Right atrium auricular region (tissue), 2 donors: ENCODE data around the gene HOXD9. TPM values are rescaled to one million over a fixed set of nuclear protein-coding genes. Genes with fewer than 3 reads are reported as not detected.

Experiments
- DNase-seq: peaks from one replicate; pipeline ENCODE4 v3.0.0-alpha.2; 2019; ENCODE audit warnings: low spot score
- H3K27ac ChIP-seq, 2 donors: fragments of 200-600 bp; sonication (generic); 1 replicate in 1 of 2; 2 replicates in 1 of 2; pipeline ENCODE4 v1.5.1; 2016 to 2019
- H3K27me3 ChIP-seq, 2 donors: fragments of 200-600 bp; sonication (generic); one replicate each; pipeline versions ENCODE4 v1.5.1 to v1.6.0; 2017 to 2019
- H3K36me3 ChIP-seq: fragments of 200-600 bp; sonication (generic); one replicate; pipeline ENCODE4 v1.5.1; 2016
- H3K4me1 ChIP-seq, 2 donors: fragments of 200-600 bp; sonication (generic); one replicate each; pipeline versions ENCODE4 v1.5.1 to v1.6.0; 2017 to 2019
- H3K4me3 ChIP-seq, 2 donors: fragments of 200-600 bp; sonication (generic); 1 replicate in 1 of 2; 2 replicates in 1 of 2; pipeline ENCODE4 v1.5.1; 2017 to 2019; ENCODE audit warnings: mild to moderate bottlenecking in 1 of 2, moderate library complexity in 1 of 2
- H3K9me3 ChIP-seq, 2 donors: fragments of 200-600 bp; sonication (generic); one replicate each; pipeline ENCODE4 v1.5.1; 2019
- total RNA-seq, 2 donors: library from RNA; depleted of rRNA; stranded (reverse); fragments of >200 nt; gene quantifications; one replicate each; pipeline ENCODE4 v1.1.0, GENCODE V29; 2016
- TF ChIP-seq, protein P1 (sequence below), 2 donors: fragments of 200-600 bp; sonication (generic); IDR thresholded peaks; one replicate each; pipeline ENCODE4 v1.5.1; 2019; ENCODE audit warnings: antibody characterized with exemption in 2 of 2

Gene HOXD9
- total RNA-seq, 2 donors from 2014 or later = 0.44 TPM; not detected in 1

GRCh38 chr2:176120364-176121189, 1.9 kb upstream of the HOXD9 start:
- Histone ChIP-seq H3K9me3 (peaks cover 0 to 4% of the 10 kb centered on the region in 2 donors), H3K27me3 (peaks cover 74 to 97% of the 10 kb centered on the region in 2 donors), H3K4me1 (peaks cover 0 to 25% of the 10 kb centered on the region in 2 donors), H3K4me3 (no peak overlapping the region), H3K36me3 (no peaks in the 10 kb centered on the region), H3K27ac (no peak overlapping the region)
- TF ChIP-seq, protein P1, sequence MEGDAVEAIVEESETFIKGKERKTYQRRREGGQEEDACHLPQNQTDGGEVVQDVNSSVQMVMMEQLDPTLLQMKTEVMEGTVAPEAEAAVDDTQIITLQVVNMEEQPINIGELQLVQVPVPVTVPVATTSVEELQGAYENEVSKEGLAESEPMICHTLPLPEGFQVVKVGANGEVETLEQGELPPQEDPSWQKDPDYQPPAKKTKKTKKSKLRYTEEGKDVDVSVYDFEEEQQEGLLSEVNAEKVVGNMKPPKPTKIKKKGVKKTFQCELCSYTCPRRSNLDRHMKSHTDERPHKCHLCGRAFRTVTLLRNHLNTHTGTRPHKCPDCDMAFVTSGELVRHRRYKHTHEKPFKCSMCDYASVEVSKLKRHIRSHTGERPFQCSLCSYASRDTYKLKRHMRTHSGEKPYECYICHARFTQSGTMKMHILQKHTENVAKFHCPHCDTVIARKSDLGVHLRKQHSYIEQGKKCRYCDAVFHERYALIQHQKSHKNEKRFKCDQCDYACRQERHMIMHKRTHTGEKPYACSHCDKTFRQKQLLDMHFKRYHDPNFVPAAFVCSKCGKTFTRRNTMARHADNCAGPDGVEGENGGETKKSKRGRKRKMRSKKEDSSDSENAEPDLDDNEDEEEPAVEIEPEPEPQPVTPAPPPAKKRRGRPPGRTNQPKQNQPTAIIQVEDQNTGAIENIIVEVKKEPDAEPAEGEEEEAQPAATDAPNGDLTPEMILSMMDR (IDR thresholded peaks at IDR 0.05) = no peak
- DNase-seq = no peak

GRCh38 chr2:176121190-176122051, 1.1 kb upstream of the HOXD9 start:
- Histone ChIP-seq H3K36me3 (no peaks in the 10 kb centered on the region), H3K27ac (no peak overlapping the region), H3K9me3 (peaks cover 0 to 4% of the 10 kb centered on the region in 2 donors), H3K27me3 (peaks cover 69 to 89% of the 10 kb centered on the region in 2 donors), H3K4me1 (peaks cover 0 to 21% of the 10 kb centered on the region in 2 donors), H3K4me3 (no peak overlapping the region)
- TF ChIP-seq, protein P1 (IDR thresholded peaks at IDR 0.05) = no peak
- no peak for DNase-seq

DNA sequence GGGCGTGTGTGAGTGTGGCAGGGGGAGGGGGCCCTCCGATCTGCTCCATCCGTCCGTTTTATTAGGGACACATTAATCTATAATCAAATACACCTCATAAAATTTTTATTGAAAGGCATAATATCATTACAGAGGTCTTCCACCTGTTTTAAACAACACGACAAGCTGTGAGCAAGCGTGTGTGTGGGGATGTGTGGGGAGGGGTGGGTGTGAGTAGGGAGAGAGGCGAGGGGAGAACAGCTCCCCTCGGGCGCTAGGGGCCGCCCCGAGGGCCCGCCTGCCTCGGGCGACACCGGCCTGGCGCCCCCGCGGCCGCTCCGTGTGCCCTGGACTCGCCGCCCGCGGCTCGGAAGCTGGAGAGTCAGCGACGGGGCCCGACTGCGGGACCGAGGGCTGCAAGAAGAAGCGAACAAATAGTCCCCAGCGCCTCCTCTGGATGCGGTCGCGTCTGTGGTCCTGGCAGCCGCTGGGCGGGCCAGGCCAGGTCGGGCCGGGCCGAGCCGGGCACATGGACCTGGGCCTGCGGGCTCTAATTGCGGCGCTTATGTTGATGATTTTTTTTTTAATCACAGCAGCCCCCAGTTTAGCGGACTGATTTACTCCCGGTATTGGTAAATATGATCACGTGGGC, 352 bp upstream of the HOXD9 start:
- Histone ChIP-seq H3K27ac (no peak overlapping the region), H3K4me1 (peaks cover 0 to 19% of the 10 kb centered on the region in 2 donors), H3K9me3 (peaks cover 0 to 4% of the 10 kb centered on the region in 2 donors), H3K36me3 (no peaks in the 10 kb centered on the region), H3K4me3 (peak overlapping the region; percentile 29 to 52), H3K27me3 (peaks cover 64 to 82% of the 10 kb centered on the region in 2 donors)
- no peak for DNase-seq
- TF ChIP-seq, protein P1 (IDR thresholded peaks at IDR 0.05) = no peak

- H3K4me1 ChIP-seq = peaks cover 0 to 22% of the 10 kb centered on the region in 2 donors
- TF ChIP-seq, protein P1 (IDR thresholded peaks at IDR 0.05) = no peak
- H3K27me3 ChIP-seq = peaks cover 58 to 77% of the 10 kb centered on the region in 2 donors
- no peaks in the 10 kb centered on the region for H3K36me3 ChIP-seq
- no peak for DNase-seq
- H3K27ac ChIP-seq = no peak overlapping the region
- peaks cover 0 to 3% of the 10 kb centered on the region in 2 donors for H3K9me3 ChIP-seq
- H3K4me3 ChIP-seq = peak overlapping the region; percentile 29 to 52
Measured at GRCh38 chr2:176123411-176124109, 1.0 kb downstream of the HOXD9 start.
